GM19395 (cell line): ENCODE results near the gene CAB39.

ENCODE experiments used
- ATAC-seq: cut with Tn5 transposase; IDR thresholded peaks from one replicate; pipeline ENCODE4 v1.9.1; 2021; ENCODE audit warnings: mild to moderate bottlenecking, moderate library complexity; ENCODE audit not compliant: unreplicated experiment

Gene CAB39

DNA sequence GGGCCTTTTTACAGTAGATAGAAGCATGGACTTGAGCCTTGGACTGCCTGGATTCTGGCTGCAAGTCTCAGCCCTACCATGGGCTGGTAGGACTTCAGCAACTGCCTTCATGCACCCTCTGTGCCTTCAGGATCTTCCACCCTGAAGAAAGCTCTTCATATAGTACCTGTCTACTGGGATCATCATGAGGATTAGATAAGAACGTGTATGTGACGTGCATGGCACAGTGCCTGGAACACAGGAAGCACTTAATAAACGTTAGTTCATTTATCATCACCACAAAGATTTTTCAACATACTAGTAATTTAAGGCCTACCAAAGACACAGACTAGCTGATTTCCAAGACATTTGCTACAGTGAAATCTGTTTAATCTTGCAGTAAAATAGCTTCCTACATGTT lies 98.9 kb downstream of the CAB39 start:
- ATAC-seq = no peak

DNA sequence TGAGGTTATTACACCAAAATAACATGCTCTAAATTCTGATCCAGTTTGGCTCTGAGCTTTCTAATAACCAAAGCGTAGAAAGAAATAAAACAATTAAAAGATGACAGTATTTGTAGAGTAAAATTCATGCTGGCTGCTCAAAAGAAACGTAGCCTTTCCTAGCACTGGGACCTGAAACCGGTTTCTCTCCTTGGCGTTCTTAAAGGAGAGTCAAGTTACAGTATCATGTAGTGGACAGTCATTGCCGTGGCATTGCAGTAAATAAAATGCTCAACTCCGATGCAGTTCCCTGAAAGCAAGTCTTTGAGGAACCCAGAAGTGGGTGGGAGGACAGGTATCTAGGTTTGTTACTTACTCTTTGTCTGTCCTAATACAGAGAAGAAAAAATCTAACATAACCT lies 99.4 kb downstream of the CAB39 start:
- no peak for ATAC-seq

DNA sequence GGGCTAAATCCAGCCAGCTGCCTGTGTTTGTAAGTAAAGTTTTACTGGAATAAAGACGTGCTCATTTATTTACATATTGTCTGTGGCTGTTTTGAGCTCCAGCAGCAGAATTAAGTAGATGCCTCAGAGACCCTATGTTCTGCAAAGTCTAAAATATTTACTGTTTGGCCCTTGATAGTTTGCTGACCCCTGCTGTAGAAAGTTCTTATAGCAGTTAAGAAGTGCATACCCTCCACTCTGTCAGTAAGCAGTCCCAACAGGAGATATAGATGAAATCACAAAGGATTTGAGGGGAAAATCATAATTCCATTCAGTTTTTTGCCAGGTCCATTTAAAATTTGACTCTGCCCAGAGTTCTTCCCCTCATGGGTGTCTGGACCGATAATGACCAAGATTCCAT lies 102.0 kb downstream of the CAB39 start:
- no peak for ATAC-seq

DNA sequence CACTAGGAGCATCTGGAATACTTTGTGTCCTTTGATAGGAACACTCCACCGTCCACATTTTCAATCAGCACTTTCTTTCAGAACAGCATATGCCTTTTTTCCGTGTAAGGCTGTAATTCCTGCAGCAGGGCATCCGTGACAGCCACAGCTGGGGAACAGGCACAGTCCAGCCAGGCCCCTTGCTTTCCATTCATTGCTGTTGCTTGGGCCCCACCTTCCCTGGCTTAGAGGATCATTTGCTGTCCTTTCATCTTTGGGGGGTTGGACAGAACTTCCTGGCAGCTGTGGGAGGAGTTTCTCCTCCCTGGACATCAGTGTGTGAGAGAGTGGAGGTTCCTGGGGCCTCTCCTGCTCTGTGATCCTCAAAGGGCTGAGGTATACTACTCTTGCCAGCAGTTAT lies 102.4 kb downstream of the CAB39 start:
- no peak for ATAC-seq

GRCh38 chr2:230816735-230817134 lies 104.1 kb downstream of the CAB39 start:
- ATAC-seq = no peak

GRCh38 chr2:230819433-230819832 lies 106.8 kb downstream of the CAB39 start:
- ATAC-seq = no peak

- ATAC-seq = no peak
These were observed 108.8 kb downstream of the CAB39 start for GRCh38 chr2:230821261-230821990.

GRCh38 chr2:230821991-230822520 lies 109.4 kb downstream of the CAB39 start:
- no peak for ATAC-seq

DNA sequence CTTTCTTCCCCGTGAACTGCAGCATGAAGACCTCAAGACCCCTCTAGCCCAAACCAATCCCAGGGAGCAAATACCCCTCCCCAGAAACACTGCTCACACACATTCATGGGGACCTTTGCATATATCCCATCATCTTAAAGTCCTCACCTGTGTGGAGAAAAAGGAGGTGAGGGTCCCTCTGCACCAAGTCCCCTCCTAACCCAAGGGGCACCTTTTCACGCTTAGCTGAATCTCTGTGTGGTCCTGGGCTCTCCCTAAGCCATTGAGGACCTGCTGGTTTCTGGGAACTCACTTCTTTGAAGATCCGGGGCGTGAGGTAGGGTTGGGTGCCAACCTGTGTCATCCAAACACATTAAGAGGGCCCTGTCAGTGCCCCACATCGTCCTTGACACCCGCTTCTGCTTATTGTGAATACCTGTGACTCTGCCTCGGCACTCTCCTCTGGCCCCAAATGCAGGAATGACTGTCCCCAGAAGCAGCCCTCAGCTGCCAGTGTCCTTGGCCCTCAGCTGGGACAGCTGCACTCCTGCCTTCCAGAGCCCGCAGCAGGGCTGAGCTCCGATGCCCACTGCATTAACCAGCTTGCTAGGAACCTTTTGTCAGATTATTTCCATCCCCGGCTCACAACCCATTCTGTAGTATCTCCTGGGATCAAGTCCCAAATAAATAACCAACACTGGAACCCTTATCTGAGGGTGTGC lies 110.8 kb downstream of the CAB39 start:
- no peak for ATAC-seq

GRCh38 chr2:230824406-230824978 lies 111.8 kb downstream of the CAB39 start:
- peak; percentile 81 for ATAC-seq

DNA sequence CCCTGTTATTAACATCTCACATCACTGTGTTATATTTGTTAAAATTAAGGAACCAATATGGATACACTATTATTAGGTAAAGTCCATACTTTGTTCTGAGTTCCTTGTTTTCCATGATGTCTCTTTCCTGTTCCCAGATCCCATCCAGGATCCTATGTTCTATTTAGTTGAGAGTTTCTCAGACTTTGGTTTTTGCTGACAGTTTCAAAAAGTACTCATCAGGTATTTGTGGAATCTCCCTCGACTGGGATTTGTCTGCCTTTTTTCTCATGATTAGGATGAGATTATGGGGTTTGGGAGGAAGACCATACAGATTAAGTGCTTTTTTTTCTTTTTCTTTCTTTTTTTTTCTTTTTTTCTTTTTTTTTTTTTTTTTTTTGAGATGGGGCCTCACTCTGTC lies 112.7 kb downstream of the CAB39 start:
- ATAC-seq = no peak

- ATAC-seq = no peak
These were observed 115.2 kb downstream of the CAB39 start for GRCh38 chr2:230827774-230828271.

GRCh38 chr2:230828272-230828961 lies 115.8 kb downstream of the CAB39 start:
- no peak for ATAC-seq

- ATAC-seq = no peak
These were observed 116.7 kb downstream of the CAB39 start for GRCh38 chr2:230829293-230829692.

- no peak for ATAC-seq
These were observed 117.3 kb downstream of the CAB39 start for GRCh38 chr2:230829959-230830358.

DNA sequence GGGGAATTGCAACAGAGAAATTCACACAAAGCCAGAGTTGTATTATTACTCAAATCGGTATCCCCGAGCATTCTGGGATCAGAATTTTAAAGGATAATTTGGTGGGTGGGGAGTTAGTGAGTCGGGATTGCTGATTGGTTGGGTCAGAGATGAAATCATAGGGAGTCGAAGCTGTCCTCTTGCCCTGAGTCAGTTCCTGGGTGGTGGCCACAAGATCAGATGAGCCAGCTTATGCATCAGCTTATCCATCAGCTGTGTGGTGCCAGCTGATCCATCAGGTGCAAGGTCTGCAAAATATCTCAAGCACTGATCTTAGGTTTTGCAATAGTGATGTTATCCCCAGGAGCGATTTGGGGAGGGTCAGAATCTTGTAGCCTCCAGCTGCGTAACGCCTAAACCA lies 117.8 kb downstream of the CAB39 start:
- ATAC-seq = no peak

GRCh38 chr2:230840301-230840700 lies 127.7 kb downstream of the CAB39 start:
- no peak for ATAC-seq

- no peak for ATAC-seq
These were observed 129.8 kb downstream of the CAB39 start for GRCh38 chr2:230842473-230842872.

- ATAC-seq = no peak
These were observed 130.5 kb downstream of the CAB39 start for GRCh38 chr2:230843132-230843531.

- no peak for ATAC-seq
These were observed 133.7 kb downstream of the CAB39 start for GRCh38 chr2:230846360-230846759.

GRCh38 chr2:230847883-230848388 lies 135.3 kb downstream of the CAB39 start:
- ATAC-seq = peak; percentile 81
